H9 (cell line): ENCODE measurements around the gene ZFPM1. TPM values are rescaled to one million over a fixed set of nuclear protein-coding genes. Genes with fewer than 3 reads are reported as not detected.

ENCODE experiments used
- DNase-seq: peaks from one replicate; pipeline ENCODE4 v3.0.0-alpha.2; 2017
- H2AFZ ChIP-seq: one replicate; pipeline ENCODE4 v1.6.1; 2013; ENCODE audit warnings: mild to moderate bottlenecking, low read length, control low read depth, moderate library complexity
- H2AK5ac ChIP-seq: 2 replicates; pipeline ENCODE4 v1.6.1; 2013; ENCODE audit warnings: low read length, control low read depth, mixed read lengths; ENCODE audit not compliant: insufficient read length
- H2BK120ac ChIP-seq: one replicate; pipeline ENCODE4 v1.6.1; 2013; ENCODE audit warnings: low read depth, mild to moderate bottlenecking, low read length, control low read depth, inconsistent platforms; ENCODE audit not compliant: poor library complexity, severe bottlenecking
- H2BK12ac ChIP-seq: 2 replicates; pipeline ENCODE4 v1.6.1; 2013; ENCODE audit warnings: low read length, control low read depth, mixed read lengths, low read depth; ENCODE audit not compliant: insufficient read length
- H2BK15ac ChIP-seq: 2 replicates; pipeline ENCODE4 v1.6.1; 2013; ENCODE audit warnings: low read depth, low read length, control low read depth
- H2BK20ac ChIP-seq: one replicate; pipeline ENCODE4 v1.6.1; 2013; ENCODE audit warnings: low read depth, mild to moderate bottlenecking, low read length, control low read depth, inconsistent platforms; ENCODE audit not compliant: poor library complexity, severe bottlenecking
- H2BK5ac ChIP-seq: 2 replicates; pipeline ENCODE4 v1.6.1; 2013; ENCODE audit warnings: low read length, control low read depth, mixed read lengths; ENCODE audit not compliant: insufficient read length
- H3K14ac ChIP-seq: 2 replicates; pipeline ENCODE4 v1.6.1; 2013; ENCODE audit warnings: low read length, control low read depth; ENCODE audit not compliant: insufficient read depth
- H3K18ac ChIP-seq: 2 replicates; pipeline ENCODE4 v1.6.1; 2013; ENCODE audit warnings: low read depth, mild to moderate bottlenecking, mixed read lengths, low read length, control low read depth; ENCODE audit not compliant: insufficient read length
- H3K23ac ChIP-seq: 2 replicates; pipeline ENCODE4 v1.6.1; 2013; ENCODE audit warnings: low read length, control low read depth, mixed read lengths, low read depth; ENCODE audit not compliant: insufficient read length
- H3K23me2 ChIP-seq: 2 replicates; pipeline ENCODE4 v1.6.1; 2013; ENCODE audit warnings: low read depth, mild to moderate bottlenecking, mixed read lengths, low read length, control low read depth; ENCODE audit not compliant: insufficient read length, poor library complexity, severe bottlenecking
- H3K27ac ChIP-seq: 2 replicates; pipeline ENCODE4 v1.5.1; 2013; ENCODE audit warnings: low read length, control low read depth, mixed read lengths, low read depth; ENCODE audit not compliant: insufficient read length
- H3K27me3 ChIP-seq: 2 replicates; pipeline ENCODE4 v1.6.1; 2013; ENCODE audit warnings: low read length, control low read depth, inconsistent platforms; ENCODE audit not compliant: insufficient read depth
- H3K4ac ChIP-seq: 2 replicates; pipeline ENCODE4 v1.6.1; 2013; ENCODE audit warnings: low read depth, mild to moderate bottlenecking, control low read depth, inconsistent platforms, low read length, moderate library complexity
- H3K4me1 ChIP-seq: 2 replicates; pipeline ENCODE4 v1.6.1; 2013; ENCODE audit warnings: low read length, control low read depth, inconsistent platforms; ENCODE audit not compliant: insufficient read depth
- H3K4me2 ChIP-seq: 2 replicates; pipeline ENCODE4 v1.6.1; 2013; ENCODE audit warnings: low read length, control low read depth, mixed read lengths; ENCODE audit not compliant: insufficient read length, insufficient read depth
- H3K56ac ChIP-seq: 2 replicates; pipeline ENCODE4 v1.6.1; 2013; ENCODE audit warnings: low read depth, mild to moderate bottlenecking, mixed read lengths, low read length, control low read depth; ENCODE audit not compliant: insufficient read length
- H3K79me1 ChIP-seq: 2 replicates; pipeline ENCODE4 v1.6.1; 2013; ENCODE audit warnings: low read depth, mild to moderate bottlenecking, moderate library complexity, low read length, control low read depth, inconsistent platforms; ENCODE audit not compliant: insufficient read depth, poor library complexity, severe bottlenecking
- H3K79me2 ChIP-seq: 2 replicates; pipeline ENCODE4 v1.6.1; 2013; ENCODE audit warnings: low read length, control low read depth, inconsistent platforms; ENCODE audit not compliant: insufficient read depth
- H3K9ac ChIP-seq: 2 replicates; pipeline ENCODE4 v1.6.1; 2013; ENCODE audit warnings: low read length, control low read depth, mixed read lengths; ENCODE audit not compliant: insufficient read length; ENCODE audit errors: extremely low read depth
- H3K9me3 ChIP-seq: one replicate; pipeline ENCODE4 v1.6.1; 2013; ENCODE audit warnings: low read depth, low read length, inconsistent platforms; ENCODE audit not compliant: control insufficient read depth
- H3T11ph ChIP-seq: one replicate; pipeline ENCODE4 v1.6.1; 2013; ENCODE audit warnings: mild to moderate bottlenecking, low read length, control low read depth, inconsistent platforms
- H4K20me1 ChIP-seq: one replicate; pipeline ENCODE4 v1.6.1; 2013; ENCODE audit not compliant: control insufficient read depth, insufficient read length, insufficient read depth
- H4K5ac ChIP-seq: 2 replicates; pipeline ENCODE4 v1.6.1; 2013; ENCODE audit warnings: low read depth, mild to moderate bottlenecking, mixed read lengths, low read length, control low read depth; ENCODE audit not compliant: insufficient read length
- H4K8ac ChIP-seq: replicated peaks from 2 replicates; pipeline ENCODE4 v1.6.1; 2013; ENCODE audit warnings: low read length, control low read depth, mixed read lengths, low read depth; ENCODE audit not compliant: insufficient read length
- H4K91ac ChIP-seq: 2 replicates; pipeline ENCODE4 v1.6.1; 2013; ENCODE audit warnings: low read depth, mild to moderate bottlenecking, moderate library complexity, mixed read lengths, low read length, control low read depth; ENCODE audit not compliant: insufficient read length
- H3K27ac Mint-ChIP-seq, 3 experiments: 2 replicates in 2 of 3; 3 replicates in 1 of 3; pipeline ENCODE4 v1.8.0; 2020 to 2021; ENCODE audit warnings: mixed read lengths in 3 of 3, mild to moderate bottlenecking in 1 of 3, moderate library complexity in 1 of 3
- H3K27me3 Mint-ChIP-seq: 2 replicates; pipeline ENCODE4 v1.8.0; 2021; ENCODE audit warnings: low read depth, mild to moderate bottlenecking, moderate library complexity, mixed read lengths
- H3K36me3 Mint-ChIP-seq, 3 experiments: 2 replicates in 2 of 3; 3 replicates in 1 of 3; pipeline ENCODE4 v1.8.0; 2020 to 2021; ENCODE audit warnings: low read depth in 3 of 3, mixed read lengths in 3 of 3; ENCODE audit not compliant: insufficient read depth in 1 of 3
- H3K4me1 Mint-ChIP-seq, 2 experiments: 2 replicates each; pipeline ENCODE4 v1.8.0; 2020; ENCODE audit warnings: mixed read lengths in 2 of 2
- H3K4me3 Mint-ChIP-seq, 2 experiments: 2 replicates in 1 of 2; 3 replicates in 1 of 2; pipeline ENCODE4 v1.8.0; 2020 to 2021; ENCODE audit warnings: mild to moderate bottlenecking in 2 of 2, mixed read lengths in 2 of 2, moderate library complexity in 1 of 2
- H3K9me3 Mint-ChIP-seq, 2 experiments: 2 replicates in 1 of 2; 3 replicates in 1 of 2; pipeline ENCODE4 v1.8.0; 2020; ENCODE audit warnings: mild to moderate bottlenecking in 2 of 2, mixed read lengths in 2 of 2, moderate library complexity in 1 of 2
- CTCF ChIP-seq: fragments of 200-600 bp; sonication (generic); conservative IDR thresholded peaks from 3 replicates; pipeline ENCODE4 v1.8.0; 2021; ENCODE audit warnings: antibody characterized with exemption, mild to moderate bottlenecking
- WGBS: extraction: QIAGEN DNeasy Blood & Tissue Kit; methylation state at CpG from one replicate; pipeline ENCODE4 v1.1.7; 2013; ENCODE audit warnings: missing lambda C conversion rate, low lambda C conversion rate, mixed read lengths; ENCODE audit not compliant: insufficient read length; ENCODE audit errors: extremely low coverage; 5-methylcytosine and 5-hydroxymethylcytosine counted together
- total RNA-seq: library from RNA; stranded (reverse); gene quantifications from 2 replicates; pipeline ENCODE4 v1.2.1, GENCODE V29; 2021

Gene ZFPM1
- total RNA-seq, 1 experiment from 2014 or later: 3.6 TPM

- Mint-ChIP-seq H3K27me3 (no peaks in the 10 kb centered on the region), H3K36me3 (no peaks in the 10 kb centered on the region; a peak in 1 of 7 replicates), H3K9me3 (no peaks in the 10 kb centered on the region), H3K27ac (no peak overlapping the region; a peak in 1 of 7 replicates), H3K4me3 (no peak overlapping the region), H3K4me1 (peaks cover 0 to 7% of the 10 kb centered on the region in 2 experiments; a peak in 2 of 4 replicates)
- Histone ChIP-seq H3K79me2 (no peaks in the 10 kb centered on the region), H4K5ac (no peak overlapping the region), H3K4ac (no peak overlapping the region), H4K91ac (no peak overlapping the region), H2BK12ac (no peak overlapping the region), H3K4me1 (no peaks in the 10 kb centered on the region), H2AFZ (no peak overlapping the region), H2BK20ac (no peak overlapping the region), H3K23me2 (no peaks in the 10 kb centered on the region), H3K23ac (no peak overlapping the region), H3K56ac (no peak overlapping the region), H3K14ac (no peak overlapping the region), H2AK5ac (no peak overlapping the region), H4K8ac (no peak overlapping the region), H4K20me1 (no peaks in the 10 kb centered on the region), H3K9me3 (no peaks in the 10 kb centered on the region), H3T11ph (no peak overlapping the region), H2BK15ac (no peak overlapping the region), H3K27me3 (no peaks in the 10 kb centered on the region), H2BK120ac (no peak overlapping the region), H3K27ac (no peak overlapping the region), H3K18ac (no peak overlapping the region), H3K79me1 (no peaks in the 10 kb centered on the region), H3K4me2 (no peak overlapping the region), H2BK5ac (no peak overlapping the region), H3K9ac (no peak overlapping the region)
- no peak for TF ChIP-seq CTCF
- DNase-seq: no peak
- no CpG with 5 or more reads among the region's 15 CpGs for WGBS
These were observed 44.4 kb upstream of the ZFPM1 start for GRCh38 chr16:88408561-88409142.
